H1 (cell line): Measurements from ENCODE around the gene ART5. TPM values are rescaled to one million over a fixed set of nuclear protein-coding genes. Genes with fewer than 3 reads are reported as not detected.
A peak's percentile ranks its signal among the peaks of the same experiment; 100 is the strongest.

Experiments
- CTCF ChIA-PET: fragments of 300-600 bp; sonication (Branson Sonifier 250); formaldehyde crosslinking; loops from one replicate; lab custom pipeline; 2021; ENCODE audit not compliant: partially characterized antibody; lab: Charles Lee
- POLR2A ChIA-PET: fragments of 300-600 bp; sonication (Branson Sonifier 250); formaldehyde crosslinking; loops from one replicate; lab custom pipeline; 2021; ENCODE audit warnings: inconsistent platforms; ENCODE audit not compliant: partially characterized antibody; lab: Charles Lee
- DNase-seq, 2 experiments: peaks; one replicate each; pipeline versions ENCODE4 v3.0.0 to v3.0.0-alpha.2; 2010 to 2022; ENCODE audit warnings: low spot score in 2 of 2, low read depth in 1 of 2, mixed read lengths in 1 of 2
- FAIRE-seq: peaks from 2 replicates; lab custom pipeline; 2011; peaks lifted over from hg19 to GRCh38; lab: Jason Lieb, UNC
- H2AFZ ChIP-seq: 2 replicates; pipeline ENCODE4 v1.8.1; 2012; ENCODE audit warnings: low read length, inconsistent platforms
- H2AK5ac ChIP-seq: 2 replicates; pipeline ENCODE4 v1.6.1; 2013; ENCODE audit warnings: low read depth, low read length
- H2BK120ac ChIP-seq: replicated peaks from 2 replicates; pipeline ENCODE3; 2013; ENCODE audit warnings: low read depth, low read length, inconsistent platforms
- H2BK12ac ChIP-seq: 2 replicates; pipeline ENCODE4 v1.6.1; 2013; ENCODE audit warnings: low read depth, low read length
- H2BK15ac ChIP-seq: 2 replicates; pipeline ENCODE4 v1.6.1; 2013; ENCODE audit warnings: low read length
- H2BK20ac ChIP-seq: 2 replicates; pipeline ENCODE4 v1.6.1; 2013; ENCODE audit warnings: low read length
- H2BK5ac ChIP-seq: 2 replicates; pipeline ENCODE4 v1.6.1; 2013; ENCODE audit warnings: low read depth, low read length
- H3K14ac ChIP-seq: 2 replicates; pipeline ENCODE4 v1.6.1; 2013; ENCODE audit warnings: inconsistent platforms; ENCODE audit not compliant: insufficient read length
- H3K18ac ChIP-seq: 2 replicates; pipeline ENCODE4 v1.6.1; 2013; ENCODE audit warnings: low read length; ENCODE audit errors: extremely low read depth
- H3K23ac ChIP-seq: 2 replicates; pipeline ENCODE4 v1.6.1; 2013; ENCODE audit warnings: inconsistent platforms; ENCODE audit not compliant: insufficient read length
- H3K23me2 ChIP-seq: 2 replicates; pipeline ENCODE4 v1.6.1; 2013; ENCODE audit warnings: low read depth, low read length
- H3K27ac ChIP-seq: 2 replicates; pipeline ENCODE4 v1.6.1; 2011; ENCODE audit warnings: low read depth, low read length, inconsistent platforms
- H3K27me3 ChIP-seq, 4 experiments: replicated peaks in 1 of 4; 1 replicate in 1 of 4; 2 replicates in 3 of 4; pipeline versions ENCODE4 v1.6.1 to v1.8.1; 2011 to 2013; ENCODE audit warnings: low read length in 3 of 4, mild to moderate bottlenecking in 3 of 4, inconsistent platforms in 2 of 4, mixed read lengths in 2 of 4, moderate library complexity in 1 of 4; ENCODE audit not compliant: control insufficient read depth in 3 of 4, insufficient read depth in 3 of 4; ENCODE audit errors: extremely low read depth in 1 of 4
- H3K36me3 ChIP-seq, 4 experiments: 2 replicates each; pipeline versions ENCODE4 v1.6.1 to v1.8.1; 2011 to 2013; ENCODE audit warnings: mild to moderate bottlenecking in 4 of 4, low read length in 3 of 4, moderate library complexity in 2 of 4, control low read depth in 1 of 4, inconsistent platforms in 1 of 4; ENCODE audit not compliant: insufficient read depth in 4 of 4, control insufficient read depth in 2 of 4
- H3K4ac ChIP-seq: replicated peaks from 2 replicates; pipeline ENCODE3; 2013; ENCODE audit warnings: low read length, low read depth, mixed read lengths, inconsistent platforms; ENCODE audit not compliant: insufficient read length
- H3K4me1 ChIP-seq, 4 experiments: replicated peaks in 1 of 4; 1 replicate in 1 of 4; 2 replicates in 3 of 4; pipeline versions ENCODE4 v1.6.1 to v1.8.1; 2011 to 2013; ENCODE audit warnings: low read length in 3 of 4, inconsistent platforms in 2 of 4, mixed read lengths in 1 of 4; ENCODE audit not compliant: insufficient read depth in 4 of 4, control insufficient read depth in 3 of 4
- H3K4me2 ChIP-seq, 2 experiments: 2 replicates each; pipeline versions ENCODE4 v1.6.1 to v1.8.1; 2011 to 2013; ENCODE audit warnings: low read depth in 2 of 2, low read length in 2 of 2, control low read depth in 1 of 2, inconsistent platforms in 1 of 2, mild to moderate bottlenecking in 1 of 2; ENCODE audit not compliant: insufficient read depth in 1 of 2
- H3K4me3 ChIP-seq, 4 experiments: fragments of 200-600, 300-600 bp in 1 of 4; sonication (generic), shearing (Covaris generic), sonication (Bioruptor Twin) in 1 of 4; 2 replicates each; pipeline versions ENCODE4 v1.5.1 to v1.8.1; 2011 to 2016; ENCODE audit warnings: low read length in 4 of 4, low read depth in 3 of 4, control low read depth in 2 of 4, inconsistent platforms in 2 of 4, mild to moderate bottlenecking in 2 of 4, mixed read lengths in 1 of 4, moderate library complexity in 1 of 4; ENCODE audit not compliant: insufficient read depth in 2 of 4; ENCODE audit errors: extremely low read depth in 1 of 4
- H3K56ac ChIP-seq: replicated peaks from 2 replicates; pipeline ENCODE3; 2013; ENCODE audit warnings: low read depth, mild to moderate bottlenecking, mixed read lengths, low read length, inconsistent platforms; ENCODE audit not compliant: insufficient read length
- H3K79me1 ChIP-seq: 2 replicates; pipeline ENCODE4 v1.6.1; 2013; ENCODE audit warnings: low read depth, low read length, control low read depth
- H3K79me2 ChIP-seq, 2 experiments: 2 replicates each; pipeline versions ENCODE4 v1.6.1 to v1.8.1; 2012 to 2013; ENCODE audit warnings: low read length in 2 of 2, mild to moderate bottlenecking in 2 of 2, inconsistent platforms in 1 of 2; ENCODE audit not compliant: insufficient read depth in 2 of 2, control insufficient read depth in 1 of 2
- H3K9ac ChIP-seq, 4 experiments: replicated peaks in 1 of 4; 1 replicate in 1 of 4; 2 replicates in 3 of 4; pipeline versions ENCODE4 v1.6.1 to v1.8.1; 2011 to 2013; ENCODE audit warnings: low read depth in 3 of 4, low read length in 3 of 4, control low read depth in 2 of 4, mild to moderate bottlenecking in 2 of 4, moderate library complexity in 2 of 4, inconsistent platforms in 1 of 4; ENCODE audit errors: extremely low read depth in 1 of 4
- H3K9me3 ChIP-seq, 2 experiments: 2 replicates each; pipeline versions ENCODE4 v1.6.1 to v1.8.1; 2012 to 2013; ENCODE audit warnings: mild to moderate bottlenecking in 2 of 2, moderate library complexity in 2 of 2, control low read depth in 1 of 2, inconsistent platforms in 1 of 2, low read depth in 1 of 2, low read length in 1 of 2, mixed read lengths in 1 of 2; ENCODE audit not compliant: insufficient read depth in 2 of 2
- H4K20me1 ChIP-seq, 2 experiments: replicated peaks in 1 of 2; 2 replicates each; pipeline versions ENCODE3 to v1.8.1; 2011 to 2013; ENCODE audit warnings: inconsistent platforms in 2 of 2, low read length in 2 of 2, mild to moderate bottlenecking in 1 of 2; ENCODE audit not compliant: insufficient read depth in 2 of 2, control insufficient read depth in 1 of 2
- H4K5ac ChIP-seq: 2 replicates; pipeline ENCODE4 v1.6.1; 2013; ENCODE audit warnings: low read length, low read depth, mixed read lengths, inconsistent platforms; ENCODE audit not compliant: insufficient read length
- H4K8ac ChIP-seq: 2 replicates; pipeline ENCODE4 v1.8.0; 2013; ENCODE audit warnings: mild to moderate bottlenecking, moderate library complexity, low read length, inconsistent platforms; ENCODE audit not compliant: insufficient read depth; ENCODE audit errors: extremely low read depth
- H4K91ac ChIP-seq: replicated peaks from 2 replicates; pipeline ENCODE3; 2013; ENCODE audit warnings: low read length, mixed read lengths, inconsistent platforms; ENCODE audit not compliant: insufficient read length
- CBX5 ChIP-seq: fragments of 300-800, 300-1000 bp; sonication (generic); IDR thresholded peaks from 2 replicates; pipeline ENCODE4 v1.7.1; 2016; ENCODE audit warnings: antibody characterized with exemption, low read length, low read depth
- NRF1 ChIP-seq: IDR thresholded peaks from 2 replicates; pipeline ENCODE4 v1.6.1; 2011; ENCODE audit warnings: mild to moderate bottlenecking, low read depth, low read length, improper control_type of control experiment
- POLR2AphosphoS5 ChIP-seq: IDR thresholded peaks from 2 replicates; pipeline ENCODE4 v1.6.1; 2011; ENCODE audit warnings: low read depth, low read length
- TEAD4 ChIP-seq: IDR thresholded peaks from 2 replicates; pipeline ENCODE4 v1.6.1; 2012; ENCODE audit warnings: low read depth, low read length, inconsistent platforms, mixed read lengths
- WGBS, 2 experiments: shearing (Covaris generic) in 1 of 2; methylation state at CpG; one replicate each; pipeline versions ENCODE4 v1.1.6 to v1.1.7; 2013 to 2015; ENCODE audit warnings: low lambda C conversion rate in 2 of 2, mixed read lengths in 2 of 2, inconsistent platforms in 1 of 2, low coverage in 1 of 2, missing lambda C conversion rate in 1 of 2; ENCODE audit not compliant: insufficient replicate concordance in 2 of 2, insufficient coverage in 1 of 2, insufficient read length in 1 of 2; ENCODE audit errors: extremely low coverage in 1 of 2, missing lambda C conversion rate in 1 of 2; 5-methylcytosine and 5-hydroxymethylcytosine counted together
- polyA plus RNA-seq, 7 experiments: library from polyadenylated mRNA; depleted of rRNA in 3 of 7; stranded (reverse) in 5 of 7; unstranded in 2 of 7; fragments of >200 nt in 5 of 7; fragments of 200-250 nt in 2 of 7; gene quantifications; 1 replicate in 5 of 7; 2 replicates in 1 of 7; 4 replicates in 1 of 7; pipeline versions ENCODE4 v1.2.1 to v1.2.3, GENCODE V29; 2011 to 2013; ENCODE audit warnings: missing spikeins in 2 of 7, mixed read lengths in 2 of 7
- total RNA-seq: library from RNA; stranded (reverse); fragmentation: NEBNext Ultra II Directional; extraction: Animal tissue kit (Norgen Biotek cat#: 25700); gene quantifications from 2 replicates; pipeline ENCODE4 v1.2.1, GENCODE V29; 2021
- TF ChIP-seq, protein P1 (sequence below): IDR thresholded peaks from 2 replicates; pipeline ENCODE4 v1.6.1; 2012; ENCODE audit warnings: inconsistent platforms

ART5 gene
- total and polyA plus RNA-seq, 2 of the 8 experiments (the other 6 are each of a cell fraction or from before 2014, with no cell fraction given), result 6.0 to 7.5 TPM

GRCh38 chr11:3641191-3641590 lies 601 bp downstream of the ART5 start:
- H3K36me3 ChIP-seq, result no peaks in the 10 kb centered on the region
- no peak for FAIRE-seq
- H4K20me1 ChIP-seq, result no peaks in the 10 kb centered on the region
- no peak overlapping the region for H2BK5ac ChIP-seq
- no peak for DNase-seq
- H3K79me2 ChIP-seq, result no peaks in the 10 kb centered on the region
- no peak overlapping the region for H4K8ac ChIP-seq
- no peak overlapping the region for H3K4ac ChIP-seq
- H2BK120ac ChIP-seq, result peak overlapping the region; percentile 66
- TF ChIP-seq NRF1 (no peak), POLR2AphosphoS5 (no peak), TEAD4 (no peak), CBX5 (no peak)
- TF ChIP-seq, protein P1, sequence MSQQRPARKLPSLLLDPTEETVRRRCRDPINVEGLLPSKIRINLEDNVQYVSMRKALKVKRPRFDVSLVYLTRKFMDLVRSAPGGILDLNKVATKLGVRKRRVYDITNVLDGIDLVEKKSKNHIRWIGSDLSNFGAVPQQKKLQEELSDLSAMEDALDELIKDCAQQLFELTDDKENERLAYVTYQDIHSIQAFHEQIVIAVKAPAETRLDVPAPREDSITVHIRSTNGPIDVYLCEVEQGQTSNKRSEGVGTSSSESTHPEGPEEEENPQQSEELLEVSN, result no peak
- peaks cover 14% of the 10 kb centered on the region; the same call in 1 of the 2 replicates for H3K23me2 ChIP-seq
- peaks cover 0 to 10% (median 1%) of the 10 kb centered on the region in 4 experiments; a peak in 4 of 7 replicates for H3K4me1 ChIP-seq
- no peak overlapping the region for H4K5ac ChIP-seq
- H3K4me3 ChIP-seq, result peak overlapping the region in 3 of 4 experiments; percentile 51 to 63 (median 62); a peak in 5 of 8 replicates
- no peak overlapping the region for H3K23ac ChIP-seq
- 0 out of 2 replicates have a peak overlapping the region, but pooled peaks have one; percentile 60 for H3K18ac ChIP-seq
- H2BK15ac ChIP-seq, result no peak overlapping the region
- H4K91ac ChIP-seq, result no peak overlapping the region
- H2BK12ac ChIP-seq, result no peak overlapping the region
- ChIA-PET CTCF (no interaction called here), POLR2A (interaction anchor here (0.7 kb wide), 1 partner anchor 18 kb away, joined by 3 read pairs; no protein-coding TSS in a partner anchor)
- H2AK5ac ChIP-seq, result no peak overlapping the region
- H3K9ac ChIP-seq, result no peak overlapping the region
- H2BK20ac ChIP-seq, result no peak overlapping the region
- H3K14ac ChIP-seq, result peak overlapping the region; percentile 28
- peaks cover 7% of the 10 kb centered on the region in 2 experiments; a peak in 2 of 4 replicates for H3K9me3 ChIP-seq
- H3K79me1 ChIP-seq, result no peaks in the 10 kb centered on the region
- 0 out of 2 replicates have a peak overlapping the region, but pooled peaks have one; percentile 79 for H2AFZ ChIP-seq
- no peak overlapping the region for H3K27ac ChIP-seq
- 60% methylated on average over 8 of the region's 8 CpGs; no CpG with 5 or more reads in 1 of the 2 experiments for WGBS, 2 experiments
- peak overlapping the region; percentile 76 to 88 for H3K4me2 ChIP-seq
- peaks cover 0 to 6% (median 0%) of the 10 kb centered on the region in 4 experiments; a peak in 4 of 7 replicates for H3K27me3 ChIP-seq
- H3K56ac ChIP-seq, result no peak overlapping the region
